GM18867 (cell line): ENCODE measurements around the gene ATP11B.
A peak's percentile ranks its signal among the peaks of the same experiment; 100 is the strongest.
"Not testable (repeated sequence)": the region's sequence is repeated elsewhere in the genome, so short reads cannot be mapped to it uniquely, and the experiment has no call there.

Experiments used
- ATAC-seq: cut with Tn5 transposase; IDR thresholded peaks from one replicate; pipeline ENCODE4 v1.9.1; 2021; ENCODE audit warnings: mild to moderate bottlenecking, moderate library complexity; ENCODE audit not compliant: unreplicated experiment

Gene ATP11B

DNA sequence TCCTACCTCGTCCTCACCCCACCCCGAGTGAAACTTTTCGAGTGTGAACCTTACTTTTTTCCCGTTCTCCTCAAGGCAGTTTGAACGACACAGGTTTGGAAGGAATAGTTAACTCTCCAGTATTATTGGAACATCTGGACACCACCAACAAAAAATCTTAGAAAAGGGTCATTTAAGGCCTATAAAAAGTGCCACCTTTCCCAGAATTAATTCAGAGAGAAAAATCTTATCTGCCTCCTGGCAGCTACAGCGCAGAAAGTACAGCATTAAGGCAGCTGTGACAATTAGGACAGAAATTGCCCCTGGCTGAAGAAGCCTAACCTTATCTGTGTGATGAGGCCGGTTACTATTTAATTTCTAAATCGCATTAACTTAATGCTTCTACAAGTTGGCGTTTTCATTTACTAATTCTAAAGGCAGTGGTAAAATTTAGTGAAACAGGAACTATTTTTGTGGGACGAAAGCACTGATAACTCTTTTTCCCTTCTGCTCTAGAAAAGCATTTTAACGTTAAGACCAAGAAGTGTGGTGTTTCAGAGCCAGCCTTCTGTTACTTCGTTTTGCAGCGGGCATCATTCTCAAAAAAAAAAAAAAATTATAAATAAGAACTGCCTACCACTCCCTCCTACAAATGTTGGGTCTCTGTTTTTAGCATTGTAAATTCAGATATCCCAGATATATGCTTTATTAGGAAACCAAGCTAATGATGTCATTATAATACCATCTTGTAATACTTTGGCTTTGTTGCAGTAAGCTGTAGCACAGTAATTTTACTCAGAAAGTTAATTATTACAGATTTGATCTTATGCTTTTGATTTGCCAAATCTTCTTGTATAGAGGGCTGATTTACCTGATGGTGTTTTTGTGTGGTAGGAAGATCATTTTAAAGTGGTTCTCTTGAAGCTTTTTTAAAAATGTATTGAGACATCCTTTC is 1.4 kb downstream of the ATP11B start:
- no peak for ATAC-seq

GRCh38 chr3:182795389-182795782 is 2.1 kb downstream of the ATP11B start:
- ATAC-seq, result peak; percentile 28

- ATAC-seq, result no peak
Measured at GRCh38 chr3:182796310-182796709, 3.0 kb downstream of the ATP11B start.

DNA sequence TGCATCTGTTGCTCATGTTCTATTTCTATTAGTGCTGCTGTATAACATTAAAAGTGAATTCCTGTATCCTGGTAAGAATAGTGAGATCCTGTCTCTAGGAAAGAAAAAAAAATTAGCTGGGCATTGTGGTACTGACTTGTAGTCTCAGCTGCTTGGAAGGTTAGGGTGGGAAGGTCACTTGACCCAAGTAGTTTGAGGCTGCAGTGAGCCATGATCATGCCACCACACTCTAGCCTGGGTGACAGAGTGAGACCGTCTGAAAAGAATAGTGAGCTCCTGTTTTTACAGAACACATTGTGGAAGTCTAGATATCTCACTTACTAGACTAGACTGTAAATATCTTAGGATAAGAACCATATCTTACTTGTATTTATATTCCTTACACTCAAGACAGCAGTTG is 4.6 kb downstream of the ATP11B start:
- ATAC-seq, result no peak

- not testable (repeated sequence) for ATAC-seq
Measured at GRCh38 chr3:182799143-182799542, 5.8 kb downstream of the ATP11B start.

- no peak for ATAC-seq
Measured at GRCh38 chr3:182800508-182800907, 7.2 kb downstream of the ATP11B start.

DNA sequence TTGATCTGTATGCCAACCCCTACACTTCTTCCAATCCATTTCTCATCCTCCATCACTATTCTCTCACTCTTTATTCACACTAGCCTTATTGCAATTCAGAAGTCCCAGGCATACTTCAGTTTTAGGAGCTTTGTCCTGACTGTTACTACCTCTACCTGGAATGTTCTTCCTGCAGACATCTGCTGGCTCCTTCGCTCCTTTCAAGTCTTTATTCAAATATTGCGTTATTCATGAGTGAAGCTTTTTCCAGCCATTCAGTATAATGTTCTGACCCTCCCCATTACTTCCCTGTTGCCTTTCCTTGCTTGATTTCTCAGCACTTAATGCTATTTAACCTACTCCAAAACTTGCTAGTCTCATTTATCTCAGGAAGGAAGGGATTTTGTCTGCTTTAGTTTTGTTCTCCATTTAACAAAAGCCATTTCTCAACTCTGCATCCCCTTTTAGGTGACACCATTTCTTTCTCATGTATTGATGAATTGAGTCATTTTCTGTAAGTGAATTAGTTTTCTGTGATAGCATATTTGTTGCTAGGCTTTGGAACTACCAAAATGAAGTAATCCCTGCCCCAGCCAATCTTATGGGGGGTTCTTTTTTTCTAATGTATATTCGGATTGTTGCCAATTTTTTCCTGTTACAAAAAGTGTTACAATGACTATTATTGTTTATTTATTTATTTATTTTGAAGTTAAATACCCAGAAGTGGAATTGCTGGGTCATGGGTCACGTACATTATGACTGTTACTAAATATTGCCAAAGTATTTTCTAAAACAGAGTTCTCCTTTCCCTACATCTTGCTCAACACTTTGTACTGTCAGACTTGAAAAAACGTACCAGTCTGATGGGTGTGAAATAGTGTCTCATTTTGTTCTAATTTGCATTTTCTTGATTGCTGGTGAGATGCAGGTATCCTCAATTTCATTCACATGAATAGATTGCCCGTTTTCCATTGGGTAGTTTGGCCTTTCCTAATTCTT is 9.4 kb downstream of the ATP11B start:
- ATAC-seq, result no peak

DNA sequence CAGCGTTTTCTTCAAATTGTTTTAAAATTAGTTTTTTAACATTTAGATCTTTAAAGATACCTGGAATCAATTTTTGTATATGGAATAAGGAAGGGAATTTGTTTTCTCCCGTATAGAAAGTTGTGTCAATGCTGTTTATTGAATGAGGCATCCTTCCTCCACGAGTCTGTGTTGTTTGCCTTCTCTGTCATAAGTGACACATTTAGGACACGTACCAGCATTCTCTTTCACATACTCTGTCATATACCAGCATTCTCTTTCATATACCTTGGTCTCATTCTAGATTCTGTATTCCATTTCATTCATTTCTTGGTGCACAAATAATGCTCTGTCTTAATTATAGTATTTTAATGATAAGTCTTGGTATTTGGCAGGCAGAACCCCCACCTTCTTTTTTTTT is 10.3 kb downstream of the ATP11B start:
- ATAC-seq, result no peak

GRCh38 chr3:182807061-182807460 is 13.8 kb downstream of the ATP11B start:
- no peak for ATAC-seq

DNA sequence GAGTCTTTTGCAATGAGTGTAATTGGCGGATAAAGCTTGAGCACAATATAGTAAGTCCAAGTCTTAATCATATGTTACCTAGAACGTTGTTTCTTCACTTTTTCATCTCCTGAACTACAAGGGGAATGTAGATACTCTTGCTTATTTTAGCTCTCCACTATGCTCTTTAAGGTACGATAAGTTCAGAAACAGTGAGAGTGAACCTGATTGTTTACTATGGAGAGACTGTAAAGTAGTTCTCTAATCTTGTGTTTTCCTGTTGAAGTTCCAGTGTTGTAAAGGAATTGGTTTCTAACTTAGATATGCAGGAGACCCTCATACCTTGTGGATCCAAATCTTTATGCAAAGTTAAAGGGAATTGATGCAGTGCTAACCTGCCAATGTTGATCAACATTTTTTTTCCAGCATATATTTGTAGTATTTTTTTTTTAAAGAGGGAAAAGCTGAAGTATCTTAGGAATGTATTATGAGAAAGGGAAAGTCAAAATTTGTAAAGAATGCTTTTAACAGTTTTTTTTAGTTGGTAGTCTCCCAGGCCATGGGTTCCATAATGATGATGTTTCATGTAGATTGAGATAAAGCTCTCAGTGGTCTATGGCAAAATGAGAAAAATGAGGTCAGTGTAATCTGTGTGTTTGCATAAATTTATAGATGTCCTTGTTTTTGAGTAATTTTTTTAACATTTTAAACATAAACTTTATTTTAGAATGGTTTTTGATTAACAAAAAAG is 14.9 kb downstream of the ATP11B start:
- no peak for ATAC-seq

DNA sequence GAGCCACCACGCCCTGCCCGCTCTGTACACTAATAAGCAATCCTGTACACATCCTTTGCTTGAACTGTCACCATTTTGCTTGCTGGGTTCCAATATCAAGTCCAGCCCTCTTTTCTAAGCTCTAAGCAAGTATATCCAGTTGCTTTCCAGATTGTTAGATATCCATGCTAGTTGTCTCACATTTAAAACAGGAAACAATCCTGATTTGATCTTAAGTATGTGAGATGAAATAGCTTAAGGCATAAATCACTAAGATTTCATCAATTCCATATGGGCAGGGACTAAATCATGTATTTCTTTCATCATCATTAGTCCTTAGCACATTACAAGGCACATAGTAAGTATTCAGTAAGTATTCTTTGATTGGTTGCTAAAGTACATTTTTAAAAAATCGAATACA is 16.2 kb downstream of the ATP11B start:
- no peak for ATAC-seq

DNA sequence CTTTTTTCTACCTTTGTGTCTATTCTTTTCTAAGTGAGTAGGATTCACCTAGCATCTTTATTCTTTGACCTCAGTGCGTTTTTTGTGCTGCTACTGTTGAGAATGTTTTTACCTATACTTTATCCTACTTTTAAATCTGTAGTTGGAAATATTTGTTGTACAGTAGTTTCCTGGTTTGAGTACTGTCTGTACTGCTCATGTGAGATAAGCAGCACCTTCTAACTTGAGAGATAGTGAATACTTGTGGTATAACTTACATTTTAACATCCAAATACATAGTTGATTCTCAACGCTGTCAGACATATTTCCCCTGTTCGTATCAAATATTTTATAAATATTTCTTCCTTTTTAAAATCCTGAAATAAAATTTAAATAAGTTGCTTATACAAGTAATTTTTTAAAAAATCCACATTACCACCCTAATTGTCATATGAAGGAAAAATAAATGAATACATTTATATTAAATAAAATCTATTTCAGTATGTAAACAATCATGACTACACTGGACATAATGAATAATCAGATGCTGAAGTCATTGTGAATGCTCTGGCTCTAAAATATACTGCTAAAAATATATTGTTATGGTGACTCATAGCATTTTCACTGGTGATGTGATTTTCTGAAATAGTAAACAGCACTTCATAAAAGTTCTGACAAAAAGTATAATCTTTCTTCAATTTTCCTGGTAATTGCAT is 17.4 kb downstream of the ATP11B start:
- ATAC-seq, result no peak

DNA sequence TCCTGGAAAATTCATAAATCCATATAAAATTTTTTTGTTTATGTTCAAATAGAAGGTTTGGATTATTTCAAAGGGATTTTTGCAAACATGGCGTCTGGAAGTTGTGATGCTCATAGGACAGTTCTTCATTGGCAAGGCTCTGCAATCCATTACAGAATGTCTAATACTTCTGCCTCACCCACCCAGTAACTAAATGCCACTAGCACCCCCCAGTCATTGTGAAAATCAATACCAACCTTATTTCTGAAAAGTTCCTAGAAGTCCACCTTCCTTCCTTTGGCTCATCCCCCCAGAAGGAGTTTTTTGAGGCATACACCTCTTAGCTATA is 17.9 kb downstream of the ATP11B start:
- ATAC-seq, result no peak

- ATAC-seq, result no peak
Measured at GRCh38 chr3:182812123-182812522, 18.8 kb downstream of the ATP11B start.

DNA sequence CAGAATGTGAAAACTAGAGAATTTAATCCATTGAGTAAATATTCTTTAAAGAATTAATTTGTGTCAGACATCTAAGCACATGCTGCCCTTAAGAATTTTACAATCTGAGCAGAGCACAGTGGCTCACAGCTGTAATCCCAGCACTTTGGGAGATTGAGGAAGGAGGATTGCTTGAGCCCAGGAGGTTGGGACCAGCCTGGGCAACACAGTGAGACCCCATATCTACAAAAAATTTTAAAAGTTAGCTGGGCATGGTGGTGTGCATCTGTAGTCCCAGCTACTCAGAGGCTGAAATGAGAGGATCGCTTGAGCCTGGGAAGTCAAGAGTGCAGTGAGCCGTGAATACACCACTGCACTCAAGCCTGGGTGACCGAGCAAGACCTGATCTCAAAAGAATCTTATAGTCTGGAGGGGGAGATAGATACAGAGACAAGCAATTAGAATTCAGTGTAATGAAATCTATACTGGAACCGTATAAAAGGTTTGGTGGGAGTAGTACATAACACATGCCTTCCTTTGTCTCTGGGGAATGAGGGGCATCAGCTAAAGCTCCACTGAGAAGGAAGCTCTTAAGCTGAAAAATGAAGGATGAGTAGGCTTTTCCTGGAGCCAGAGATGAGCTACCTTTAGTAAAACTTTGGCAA is 21.2 kb downstream of the ATP11B start:
- ATAC-seq, result no peak

- ATAC-seq, result no peak
Measured at GRCh38 chr3:182816181-182816580, 22.9 kb downstream of the ATP11B start.

DNA sequence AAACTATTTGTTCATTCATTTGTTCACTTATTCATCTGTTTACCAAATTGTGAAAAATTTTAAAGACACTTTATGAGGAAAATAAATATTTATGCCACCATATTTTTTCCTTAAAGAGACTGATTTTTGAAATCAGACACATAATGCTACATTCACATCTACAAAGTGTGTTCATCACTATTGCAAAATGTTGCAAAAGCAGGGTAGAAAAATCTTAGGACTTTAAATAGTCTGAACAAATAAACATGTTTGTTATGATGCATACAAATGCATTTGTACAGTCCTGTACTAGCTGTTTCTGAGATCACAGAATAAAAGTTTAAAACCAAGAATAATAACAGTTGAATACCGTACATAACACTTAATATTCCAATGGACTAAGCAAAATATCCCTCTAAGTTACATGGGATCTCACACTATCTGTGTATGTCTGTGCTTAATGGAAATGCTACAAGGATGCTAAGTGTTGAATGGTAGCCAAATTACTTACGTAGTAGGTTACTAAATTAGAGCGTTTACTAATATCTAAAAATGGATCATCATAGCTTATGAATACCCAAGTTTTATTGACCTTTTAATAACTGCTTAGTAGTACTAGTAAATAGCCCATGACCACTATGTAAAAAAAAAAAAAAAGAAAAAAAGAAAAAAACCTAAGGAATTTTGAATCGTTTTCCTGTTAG is 25.1 kb downstream of the ATP11B start:
- ATAC-seq, result no peak

- no peak for ATAC-seq
Measured at GRCh38 chr3:182821221-182821981, 28.1 kb downstream of the ATP11B start.

GRCh38 chr3:182822260-182822659 is 29.0 kb downstream of the ATP11B start:
- ATAC-seq, result not testable (repeated sequence)
